HCT116 (cell line): Measurements from ENCODE around the gene GDF2. TPM values are rescaled to one million over a fixed set of nuclear protein-coding genes. Genes with fewer than 3 reads are reported as not detected.

Source experiments
- ATAC-seq: fragments of 200-7000 bp; cut with Tn5 transposase; 2 replicates; pipeline ENCODE4 v1.9.1; 2020; ENCODE audit warnings: mild to moderate bottlenecking, moderate library complexity
- BruUV-seq: library from RNA; stranded (reverse); fragments of 400-500 nt; replicated peaks from 2 replicates; lab custom pipeline; 2021; lab: Mats Ljungman, UMichigan
- CTCF ChIA-PET: fragments of 300-600 bp; sonication (Branson Sonifier 250); formaldehyde crosslinking; loops from one replicate; lab custom pipeline; 2021; ENCODE audit warnings: antibody characterized with exemption; lab: Charles Lee
- POLR2A ChIA-PET: fragments of 300-600, 350-600 bp; sonication (Branson Sonifier 250); formaldehyde crosslinking; loops from one replicate; lab custom pipeline; 2021; ENCODE audit warnings: antibody characterized with exemption; lab: Charles Lee
- RAD21 ChIA-PET, 2 experiments: fragments of 300-600 bp; sonication (Branson Sonifier 250); formaldehyde crosslinking; loops; one replicate each; lab custom pipeline; 2023; ENCODE audit warnings: low total read pairs in 2 of 2; ENCODE audit not compliant: uncharacterized antibody in 2 of 2, unreplicated experiment in 2 of 2, low non-redundant PET in 1 of 2; lab: Charles Lee
- DNase-seq: peaks from one replicate; pipeline ENCODE4 v3.0.0-alpha.2; 2010; ENCODE audit warnings: low read depth, low spot score
- H2AFZ ChIP-seq: fragments of 200-600 bp; shearing (Covaris generic), sonication (generic); 2 replicates; pipeline ENCODE4 v1.6.1; 2017; ENCODE audit warnings: low read depth, mixed run types, mixed read lengths, antibody characterized with exemption, low read length; ENCODE audit not compliant: poor library complexity, severe bottlenecking
- H3K27ac ChIP-seq: 2 replicates; pipeline ENCODE4 v1.5.1; 2012; ENCODE audit warnings: low read depth, low read length
- H3K27me3 ChIP-seq: fragments of 200-600 bp; sonication (generic); 2 replicates; pipeline ENCODE4 v1.6.1; 2016; ENCODE audit warnings: mixed run types, low read length, mixed read lengths; ENCODE audit not compliant: insufficient read depth
- H3K36me3 ChIP-seq, 2 experiments: fragments of 200-500 bp in 1 of 2; fragments of 200-600 bp in 1 of 2; sonication (Bioruptor generic) in 1 of 2; sonication (generic) in 1 of 2; 2 replicates each; pipeline versions ENCODE4 v1.5.1 to v1.6.1; 2014 to 2016; ENCODE audit warnings: low read length in 2 of 2, inconsistent platforms in 1 of 2, mixed read lengths in 1 of 2, mixed run types in 1 of 2; ENCODE audit not compliant: insufficient read depth in 2 of 2, control insufficient read depth in 1 of 2
- H3K4me1 ChIP-seq, 2 experiments: fragments of 200-600 bp in 1 of 2; sonication (generic) in 1 of 2; 2 replicates each; pipeline versions ENCODE4 v1.5.1 to v1.6.1; 2012 to 2017; ENCODE audit warnings: low read length in 2 of 2, inconsistent platforms in 1 of 2, mild to moderate bottlenecking in 1 of 2, mixed read lengths in 1 of 2, mixed run types in 1 of 2, moderate library complexity in 1 of 2; ENCODE audit not compliant: insufficient read depth in 2 of 2, control insufficient read depth in 1 of 2
- H3K4me2 ChIP-seq: fragments of 200-600 bp; sonication (generic); 2 replicates; pipeline ENCODE4 v1.6.1; 2017; ENCODE audit warnings: mixed run types, low read length, mixed read lengths
- H3K4me3 ChIP-seq, 2 experiments: fragments of 200-600 bp in 1 of 2; sonication (generic) in 1 of 2; replicated peaks in 1 of 2; 2 replicates each; pipeline ENCODE4 v1.5.1; 2011 to 2016; ENCODE audit warnings: low read length in 2 of 2, control low read depth in 1 of 2, low read depth in 1 of 2, mild to moderate bottlenecking in 1 of 2, mixed read lengths in 1 of 2, mixed run types in 1 of 2
- H3K79me2 ChIP-seq: fragments of 200-600 bp; sonication (generic); 2 replicates; pipeline ENCODE4 v1.6.1; 2017; ENCODE audit warnings: mild to moderate bottlenecking, mixed run types, low read length, moderate library complexity, mixed read lengths; ENCODE audit not compliant: insufficient read depth
- H3K9ac ChIP-seq: fragments of 200-600 bp; sonication (generic); 2 replicates; pipeline ENCODE4 v1.6.1; 2016; ENCODE audit warnings: low read length, mixed read lengths
- H3K9me2 ChIP-seq: fragments of 200-600 bp; sonication (generic), shearing (Covaris generic); 2 replicates; pipeline ENCODE4 v1.6.1; 2017; ENCODE audit warnings: mixed run types, mild to moderate bottlenecking, moderate library complexity; ENCODE audit not compliant: insufficient read depth
- H3K9me3 ChIP-seq, 2 experiments: fragments of 200-500 bp in 1 of 2; fragments of 200-600 bp in 1 of 2; sonication (Bioruptor generic) in 1 of 2; sonication (generic) in 1 of 2; 2 replicates each; pipeline ENCODE4 v1.6.1; 2014 to 2017; ENCODE audit warnings: low read length in 2 of 2, mixed read lengths in 2 of 2, inconsistent platforms in 1 of 2, low read depth in 1 of 2, mild to moderate bottlenecking in 1 of 2, mixed run types in 1 of 2, moderate library complexity in 1 of 2; ENCODE audit not compliant: control insufficient read depth in 1 of 2, insufficient read depth in 1 of 2
- H4K20me1 ChIP-seq: fragments of 200-600 bp; sonication (generic), shearing (Covaris generic); 2 replicates; pipeline ENCODE4 v1.6.1; 2017; ENCODE audit warnings: mixed run types, mild to moderate bottlenecking, moderate library complexity; ENCODE audit not compliant: insufficient read depth
- CTCF ChIP-seq, 3 experiments: fragments of 200-600 bp in 1 of 3; sonication (generic) in 1 of 3; IDR thresholded peaks in 2 of 3; conservative IDR thresholded peaks in 1 of 3; 2 replicates each; pipeline ENCODE4 v1.5.1; 2012 to 2017; ENCODE audit warnings: low read depth in 2 of 3, low read length in 2 of 3, antibody characterized with exemption in 1 of 3, borderline replicate concordance in 1 of 3, control low read depth in 1 of 3, mild to moderate bottlenecking in 1 of 3, mixed read lengths in 1 of 3, mixed run types in 1 of 3, moderate library complexity in 1 of 3; ENCODE audit not compliant: insufficient read depth in 1 of 3
- ELF1 ChIP-seq: IDR thresholded peaks from 2 replicates; pipeline ENCODE4 v1.6.1; 2012; ENCODE audit warnings: low read depth, borderline replicate concordance
- POLR2A ChIP-seq: IDR thresholded peaks from 2 replicates; pipeline ENCODE4 v1.7.0; 2011; ENCODE audit warnings: borderline replicate concordance; ENCODE audit not compliant: insufficient read depth, insufficient read length; ENCODE audit errors: extremely low read depth
- POLR2AphosphoS5 ChIP-seq: IDR thresholded peaks from 2 replicates; pipeline ENCODE4 v1.6.1; 2011; ENCODE audit warnings: mild to moderate bottlenecking, low read depth, low read length, moderate library complexity
- RAD21 ChIP-seq: IDR thresholded peaks from 2 replicates; pipeline ENCODE4 v1.6.1; 2012; ENCODE audit warnings: low read depth, mild to moderate bottlenecking
- YY1 ChIP-seq: IDR thresholded peaks from 2 replicates; pipeline ENCODE4 v1.6.1; 2011; ENCODE audit warnings: low read length, low read depth, moderate library complexity, mild to moderate bottlenecking; ENCODE audit not compliant: insufficient replicate concordance; ENCODE audit errors: extremely low read depth
- intact Hi-C: fragments of 100-400 bp; cut with micrococcal nuclease; formaldehyde crosslinking; loops from 2 replicates; pipeline ENCODE4 v1.10.0; 2022
- total RNA-seq: library from RNA; stranded (reverse); gene quantifications from one replicate; pipeline ENCODE4 v1.2.1, GENCODE V29; 2021; ENCODE audit not compliant: unreplicated experiment
- TF ChIP-seq, protein P1 (sequence below): IDR thresholded peaks from 2 replicates; pipeline ENCODE4 v1.6.1; 2011; ENCODE audit warnings: mild to moderate bottlenecking, low read length, moderate library complexity; ENCODE audit not compliant: insufficient replicate concordance; ENCODE audit errors: extremely low read depth

The GDF2 gene
- total RNA-seq, 1 experiment from 2014 or later = not detected

- Histone ChIP-seq H3K79me2 (no peaks in the 10 kb centered on the region), H4K20me1 (no peaks in the 10 kb centered on the region), H3K9ac (no peak overlapping the region), H2AFZ (no peak overlapping the region), H3K4me2 (no peak overlapping the region), H3K36me3 (no peaks in the 10 kb centered on the region), H3K27ac (no peak overlapping the region), H3K4me3 (no peak overlapping the region), H3K9me3 (no peaks in the 10 kb centered on the region), H3K27me3 (0 out of 2 replicates have a peak, but pooled peaks cover 9% of the 10 kb centered on the region), H3K4me1 (peaks cover under 1 to 13% of the 10 kb centered on the region in 2 experiments; a peak in 2 of 4 replicates), H3K9me2 (no peaks in the 10 kb centered on the region)
- intact Hi-C loops = no loop called here
- CTCF ChIA-PET = interaction anchor here (1.7 kb wide), 1 partner anchor 9 kb away, joined by 6 read pairs; no protein-coding TSS in a partner anchor
- ATAC-seq = no peak
- no TSS peak for BruUV-seq
- RAD21 ChIA-PET = no interaction called here
- TF ChIP-seq ELF1 = no peak
- TF ChIP-seq CTCF (IDR thresholded peaks at IDR 0.05 in 2 of 3, conservative IDR thresholded peaks at IDR 0.05 in 1 of 3; ENCODE audit: borderline replicate concordance in 1 of 3, insufficient read depth in 1 of 3, low read depth in 2 of 3, low read length in 2 of 3) = no peak
- TF ChIP-seq, protein P1, sequence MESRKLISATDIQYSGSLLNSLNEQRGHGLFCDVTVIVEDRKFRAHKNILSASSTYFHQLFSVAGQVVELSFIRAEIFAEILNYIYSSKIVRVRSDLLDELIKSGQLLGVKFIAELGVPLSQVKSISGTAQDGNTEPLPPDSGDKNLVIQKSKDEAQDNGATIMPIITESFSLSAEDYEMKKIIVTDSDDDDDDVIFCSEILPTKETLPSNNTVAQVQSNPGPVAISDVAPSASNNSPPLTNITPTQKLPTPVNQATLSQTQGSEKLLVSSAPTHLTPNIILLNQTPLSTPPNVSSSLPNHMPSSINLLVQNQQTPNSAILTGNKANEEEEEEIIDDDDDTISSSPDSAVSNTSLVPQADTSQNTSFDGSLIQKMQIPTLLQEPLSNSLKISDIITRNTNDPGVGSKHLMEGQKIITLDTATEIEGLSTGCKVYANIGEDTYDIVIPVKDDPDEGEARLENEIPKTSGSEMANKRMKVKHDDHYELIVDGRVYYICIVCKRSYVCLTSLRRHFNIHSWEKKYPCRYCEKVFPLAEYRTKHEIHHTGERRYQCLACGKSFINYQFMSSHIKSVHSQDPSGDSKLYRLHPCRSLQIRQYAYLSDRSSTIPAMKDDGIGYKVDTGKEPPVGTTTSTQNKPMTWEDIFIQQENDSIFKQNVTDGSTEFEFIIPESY = no peak
- no peak for TF ChIP-seq YY1
- TF ChIP-seq RAD21 = no peak
- no peak for TF ChIP-seq POLR2A
- no peak for TF ChIP-seq POLR2AphosphoS5
- POLR2A ChIA-PET = no interaction called here
- DNase-seq = no peak
Measured at GRCh38 chr10:47331491-47331890, 9.2 kb downstream of the GDF2 start.
